PC-3 (cell line): ENCODE measurements around the gene ZNF514.

ENCODE experiments used
- EZH2 ChIP-seq: fragments of 300-600 bp; sonication (generic); IDR thresholded peaks from one replicate; pipeline ENCODE4 v1.6.1; 2017; ENCODE audit warnings: antibody characterized with exemption, mild to moderate bottlenecking, low read length; ENCODE audit not compliant: unreplicated experiment
- EZH2phosphoT487 ChIP-seq: fragments of 300-600 bp; sonication (generic); IDR thresholded peaks from 2 replicates; pipeline ENCODE4 v1.6.1; 2018; ENCODE audit warnings: mild to moderate bottlenecking, antibody characterized with exemption, low read length, borderline replicate concordance
- TF ChIP-seq, protein P1 (sequence below): fragments of 300-600 bp; sonication (generic); conservative IDR thresholded peaks from 2 replicates; pipeline ENCODE4 v1.5.1; 2017; ENCODE audit warnings: antibody characterized with exemption, low read depth, mild to moderate bottlenecking, low read length

DNA sequence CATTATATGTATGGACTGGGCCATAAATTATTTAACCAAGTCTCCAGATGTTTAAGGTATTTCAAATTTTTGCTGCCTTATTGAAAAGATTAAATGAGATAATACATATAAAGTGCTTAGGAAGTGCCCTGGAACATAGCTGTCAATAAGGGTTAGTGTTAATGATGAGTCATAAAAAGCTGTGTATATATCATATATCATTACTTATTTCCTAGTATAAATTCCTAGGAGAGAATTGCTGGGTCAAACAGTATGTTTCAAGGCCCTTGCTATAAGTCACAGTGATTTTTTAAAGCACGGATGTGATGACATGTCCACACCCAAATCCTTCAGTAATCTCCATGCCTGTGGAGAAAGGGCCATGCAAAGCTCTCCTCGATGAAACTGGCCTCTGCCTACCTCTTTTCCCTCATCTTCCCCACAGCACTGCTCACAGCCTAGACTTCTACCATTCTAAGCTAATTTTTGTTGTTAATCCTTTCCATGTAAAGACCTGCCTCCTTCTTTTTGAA, 14.4 kb upstream of the ZNF514 start:
- TF ChIP-seq, protein P1, sequence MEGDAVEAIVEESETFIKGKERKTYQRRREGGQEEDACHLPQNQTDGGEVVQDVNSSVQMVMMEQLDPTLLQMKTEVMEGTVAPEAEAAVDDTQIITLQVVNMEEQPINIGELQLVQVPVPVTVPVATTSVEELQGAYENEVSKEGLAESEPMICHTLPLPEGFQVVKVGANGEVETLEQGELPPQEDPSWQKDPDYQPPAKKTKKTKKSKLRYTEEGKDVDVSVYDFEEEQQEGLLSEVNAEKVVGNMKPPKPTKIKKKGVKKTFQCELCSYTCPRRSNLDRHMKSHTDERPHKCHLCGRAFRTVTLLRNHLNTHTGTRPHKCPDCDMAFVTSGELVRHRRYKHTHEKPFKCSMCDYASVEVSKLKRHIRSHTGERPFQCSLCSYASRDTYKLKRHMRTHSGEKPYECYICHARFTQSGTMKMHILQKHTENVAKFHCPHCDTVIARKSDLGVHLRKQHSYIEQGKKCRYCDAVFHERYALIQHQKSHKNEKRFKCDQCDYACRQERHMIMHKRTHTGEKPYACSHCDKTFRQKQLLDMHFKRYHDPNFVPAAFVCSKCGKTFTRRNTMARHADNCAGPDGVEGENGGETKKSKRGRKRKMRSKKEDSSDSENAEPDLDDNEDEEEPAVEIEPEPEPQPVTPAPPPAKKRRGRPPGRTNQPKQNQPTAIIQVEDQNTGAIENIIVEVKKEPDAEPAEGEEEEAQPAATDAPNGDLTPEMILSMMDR, result no peak
- TF ChIP-seq EZH2 (no peak), EZH2phosphoT487 (no peak)
